Stimulated activated CD4-positive, alpha-beta T cell treated with anti-CD3 and anti-CD28 coated beads, Interleukin-1b, Interleukin-23, amount 100 ng/mL, for 48 hours (primary cell): ENCODE data around the gene ATP13A3.
"Not testable (repeated sequence)": the region's sequence is repeated elsewhere in the genome, so short reads cannot be mapped to it uniquely, and the experiment has no call there.

ENCODE experiments used
- DNase-seq: peaks from one replicate; pipeline ENCODE4 v3.0.0-alpha.2; 2020

ATP13A3 gene

GRCh38 chr3:194497799-194498575 lies 11.2 kb upstream of the ATP13A3 start:
- DNase-seq: no peak

GRCh38 chr3:194496217-194496919 lies 9.6 kb upstream of the ATP13A3 start:
- DNase-seq: no peak

- no peak for DNase-seq
Observed at GRCh38 chr3:194494951-194495374, 8.2 kb upstream of the ATP13A3 start.

GRCh38 chr3:194493995-194494927 lies 7.5 kb upstream of the ATP13A3 start:
- not testable (repeated sequence) for DNase-seq

- no peak for DNase-seq
Observed at GRCh38 chr3:194492001-194492400, 5.2 kb upstream of the ATP13A3 start.

GRCh38 chr3:194489736-194490612 lies 3.2 kb upstream of the ATP13A3 start:
- DNase-seq: peak; percentile 54

- no peak for DNase-seq
Observed at GRCh38 chr3:194488055-194488742, 1.4 kb upstream of the ATP13A3 start.

GRCh38 chr3:194487289-194488054 lies 670 bp upstream of the ATP13A3 start:
- peak; percentile 28 for DNase-seq

GRCh38 chr3:194485881-194486539 lies 792 bp downstream of the ATP13A3 start:
- peak; percentile 52 for DNase-seq

- DNase-seq: no peak
Observed at GRCh38 chr3:194485468-194485880, 1.3 kb downstream of the ATP13A3 start.

- no peak for DNase-seq
Observed at GRCh38 chr3:194484614-194485013, 2.2 kb downstream of the ATP13A3 start.

- DNase-seq: no peak
Observed at GRCh38 chr3:194483850-194484249, 3.0 kb downstream of the ATP13A3 start.

GRCh38 chr3:194482830-194483229 lies 4.0 kb downstream of the ATP13A3 start:
- DNase-seq: not testable (repeated sequence)

GRCh38 chr3:194482196-194482593 lies 4.6 kb downstream of the ATP13A3 start:
- no peak for DNase-seq

- DNase-seq: no peak
Observed at GRCh38 chr3:194481525-194482195, 5.1 kb downstream of the ATP13A3 start.

GRCh38 chr3:194481103-194481502 lies 5.7 kb downstream of the ATP13A3 start:
- no peak for DNase-seq

GRCh38 chr3:194476784-194477183 lies 10.0 kb downstream of the ATP13A3 start:
- DNase-seq: no peak

GRCh38 chr3:194475978-194476377 lies 10.8 kb downstream of the ATP13A3 start:
- no peak for DNase-seq

GRCh38 chr3:194475138-194475932 lies 11.5 kb downstream of the ATP13A3 start:
- no peak for DNase-seq
